GM21526 (cell line): ENCODE data around the gene PRKACA.
"Not testable (repeated sequence)": the region's sequence is repeated elsewhere in the genome, so short reads cannot be mapped to it uniquely, and the experiment has no call there.

Source experiments
- ATAC-seq: cut with Tn5 transposase; IDR thresholded peaks from one replicate; pipeline ENCODE4 v1.9.1; 2021; ENCODE audit warnings: moderate library complexity; ENCODE audit not compliant: unreplicated experiment, low FRiP score

The PRKACA gene

GRCh38 chr19:14052470-14052869, 65.1 kb downstream of the PRKACA start:
- ATAC-seq = no peak

- ATAC-seq = no peak
Measured at GRCh38 chr19:14051980-14052379, 65.6 kb downstream of the PRKACA start.

GRCh38 chr19:14050961-14051360, 66.6 kb downstream of the PRKACA start:
- ATAC-seq = not testable (repeated sequence)

- ATAC-seq = no peak
Measured at GRCh38 chr19:14050512-14050911, 67.0 kb downstream of the PRKACA start.

GRCh38 chr19:14048443-14049153, 69.0 kb downstream of the PRKACA start:
- no peak for ATAC-seq

- ATAC-seq = not testable (repeated sequence)
Measured at GRCh38 chr19:14047866-14048265, 69.7 kb downstream of the PRKACA start.

GRCh38 chr19:14042659-14043608, 74.6 kb downstream of the PRKACA start:
- ATAC-seq = not testable (repeated sequence)
